ENCODE data around the gene AFAP1L2.

DNA sequence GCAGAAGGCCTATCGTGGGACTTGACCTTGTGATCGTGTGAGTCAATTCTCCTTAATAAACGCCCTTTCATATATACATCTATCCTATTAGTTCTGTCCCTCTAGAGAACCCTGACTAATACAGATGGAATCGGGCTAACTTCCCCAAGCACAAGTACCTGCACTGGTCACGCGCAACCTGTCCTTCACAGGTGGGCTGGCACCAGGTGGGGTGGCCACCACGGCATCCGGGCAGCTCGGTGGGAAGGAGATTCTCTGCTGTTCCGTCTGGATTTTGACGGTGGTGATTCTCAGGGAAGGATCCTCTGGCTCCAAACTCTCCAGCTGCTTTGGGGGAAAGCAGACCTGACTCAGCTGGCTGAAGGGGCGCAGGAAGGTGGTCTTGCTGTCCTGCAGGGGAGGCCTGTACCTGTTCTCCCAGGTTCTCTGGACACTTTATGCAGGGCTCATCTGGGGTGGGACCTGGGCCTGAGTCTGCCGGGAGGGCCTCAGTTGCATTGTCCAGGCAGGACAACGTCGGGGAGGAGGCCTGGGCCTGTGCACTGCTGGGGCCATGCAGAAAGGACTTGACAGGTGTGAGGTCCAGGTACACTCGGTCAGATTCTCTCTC, 104.2 kb downstream of the AFAP1L2 start:
- TF ChIP-seq, protein P1, sequence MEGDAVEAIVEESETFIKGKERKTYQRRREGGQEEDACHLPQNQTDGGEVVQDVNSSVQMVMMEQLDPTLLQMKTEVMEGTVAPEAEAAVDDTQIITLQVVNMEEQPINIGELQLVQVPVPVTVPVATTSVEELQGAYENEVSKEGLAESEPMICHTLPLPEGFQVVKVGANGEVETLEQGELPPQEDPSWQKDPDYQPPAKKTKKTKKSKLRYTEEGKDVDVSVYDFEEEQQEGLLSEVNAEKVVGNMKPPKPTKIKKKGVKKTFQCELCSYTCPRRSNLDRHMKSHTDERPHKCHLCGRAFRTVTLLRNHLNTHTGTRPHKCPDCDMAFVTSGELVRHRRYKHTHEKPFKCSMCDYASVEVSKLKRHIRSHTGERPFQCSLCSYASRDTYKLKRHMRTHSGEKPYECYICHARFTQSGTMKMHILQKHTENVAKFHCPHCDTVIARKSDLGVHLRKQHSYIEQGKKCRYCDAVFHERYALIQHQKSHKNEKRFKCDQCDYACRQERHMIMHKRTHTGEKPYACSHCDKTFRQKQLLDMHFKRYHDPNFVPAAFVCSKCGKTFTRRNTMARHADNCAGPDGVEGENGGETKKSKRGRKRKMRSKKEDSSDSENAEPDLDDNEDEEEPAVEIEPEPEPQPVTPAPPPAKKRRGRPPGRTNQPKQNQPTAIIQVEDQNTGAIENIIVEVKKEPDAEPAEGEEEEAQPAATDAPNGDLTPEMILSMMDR (IDR thresholded peaks at IDR 0.05) = no peak
- no peak for TF ChIP-seq EZH2 (IDR thresholded peaks at IDR 0.05)

All from neural progenitor cell (in vitro differentiated cells).